ENCODE data around the gene CCDC78. TPM values are rescaled to one million over a fixed set of nuclear protein-coding genes. Genes with fewer than 3 reads are reported as not detected.
"Not testable (repeated sequence)": the region's sequence is repeated elsewhere in the genome, so short reads cannot be mapped to it uniquely, and the experiment has no call there.

CCDC78 gene
- total RNA-seq, 1 donor: 1.3 TPM

GRCh38 chr16:714079-714478, 12.2 kb downstream of the CCDC78 start:
- DNase-seq (ENCODE audit: low read depth): no peak

GRCh38 chr16:712740-713250, 13.4 kb downstream of the CCDC78 start:
- peak; percentile 94 for DNase-seq (ENCODE audit: low read depth)
- peak; percentile 55 for TF ChIP-seq CTCF (IDR thresholded peaks at IDR 0.05; ENCODE audit: insufficient read depth, low read depth, low read length)
- not testable (repeated sequence) for H3K4me3 ChIP-seq (ENCODE audit: low read depth, low read length)

More at GRCh38 chr16:714079-714478, 12.2 kb downstream of the CCDC78 start:
- no peak for TF ChIP-seq CTCF (IDR thresholded peaks at IDR 0.05; ENCODE audit: insufficient read depth, low read depth, low read length)
- H3K4me3 ChIP-seq (ENCODE audit: low read depth, low read length): no peak overlapping the region

DNA sequence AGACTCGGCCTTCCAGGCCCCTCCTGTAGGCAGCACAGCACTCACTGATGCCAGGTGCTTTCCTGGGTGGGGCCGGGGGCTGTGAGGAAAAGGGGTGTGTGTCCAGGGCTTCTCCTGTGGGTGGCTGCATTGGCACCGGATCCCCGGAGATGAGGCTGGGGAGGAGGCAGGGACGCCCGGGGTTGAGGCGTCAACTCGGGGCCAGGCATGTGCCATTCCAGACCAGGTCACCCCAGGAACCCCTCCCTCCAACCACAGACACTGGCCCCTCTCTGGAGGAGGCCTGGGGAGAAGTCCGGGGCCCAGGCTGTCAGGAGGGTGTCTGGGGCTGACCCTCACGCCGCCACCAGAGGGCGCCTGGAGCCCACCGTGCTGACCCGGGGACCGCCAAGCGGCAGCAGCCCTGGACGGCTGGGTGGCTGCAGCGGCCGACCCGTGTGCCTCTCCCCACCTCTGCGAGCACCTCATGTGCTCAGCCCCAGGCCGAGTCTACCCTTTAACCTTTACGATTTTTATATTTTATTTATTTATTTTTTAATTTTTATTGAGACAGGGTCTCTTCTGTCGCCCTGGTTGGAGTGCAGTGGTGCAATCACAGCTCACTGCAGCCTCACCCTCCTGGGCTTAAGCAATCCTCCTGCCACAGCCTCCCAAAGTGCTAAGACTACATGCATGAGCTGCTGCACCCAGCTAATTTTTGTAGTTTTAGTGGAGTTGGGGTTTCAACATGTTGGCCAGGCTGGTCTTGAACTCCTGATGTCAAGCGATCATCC, 14.5 kb downstream of the CCDC78 start:
- TF ChIP-seq CTCF (IDR thresholded peaks at IDR 0.05; ENCODE audit: insufficient read depth, low read depth, low read length): peak; percentile 92
- peak; percentile 60 for DNase-seq (ENCODE audit: low read depth)
- H3K4me3 ChIP-seq (ENCODE audit: low read depth, low read length): no peak overlapping the region

GRCh38 chr16:711084-711483, 15.2 kb downstream of the CCDC78 start:
- H3K4me3 ChIP-seq (ENCODE audit: low read depth, low read length): no peak overlapping the region
- DNase-seq (ENCODE audit: low read depth): no peak
- TF ChIP-seq CTCF (IDR thresholded peaks at IDR 0.05; ENCODE audit: insufficient read depth, low read depth, low read length): no peak

DNA sequence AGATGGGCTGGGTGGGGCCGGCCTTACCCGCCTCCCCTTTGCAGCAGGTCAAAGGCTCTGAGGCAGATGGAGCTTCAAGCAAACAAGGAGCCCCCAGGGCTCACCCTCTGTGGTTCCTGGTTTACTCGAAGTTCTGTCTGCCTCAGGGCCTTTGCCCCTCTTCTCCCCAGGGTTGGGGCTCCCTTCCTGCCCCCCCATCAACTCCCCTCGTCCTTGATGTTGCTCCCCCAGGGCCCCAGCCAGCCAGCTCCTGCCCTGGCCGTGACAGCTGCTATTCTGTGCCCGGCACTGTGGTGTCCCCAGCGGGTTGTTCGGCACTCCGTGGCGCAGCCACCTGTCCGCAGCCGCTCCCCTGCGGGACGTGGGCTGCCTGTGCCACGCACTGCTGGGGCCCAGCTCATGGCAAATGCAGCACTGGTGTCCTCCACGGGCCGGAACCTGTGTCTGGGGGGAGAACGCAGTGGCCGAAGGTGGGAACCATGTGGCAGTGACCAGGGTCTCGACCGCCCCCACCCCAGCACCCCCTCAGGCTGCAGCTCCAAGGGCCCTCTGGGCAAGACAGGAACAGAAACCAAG, 15.7 kb downstream of the CCDC78 start:
- H3K4me3 ChIP-seq (ENCODE audit: low read depth, low read length): no peak overlapping the region
- TF ChIP-seq CTCF (IDR thresholded peaks at IDR 0.05; ENCODE audit: insufficient read depth, low read depth, low read length): no peak
- DNase-seq (ENCODE audit: low read depth): no peak

- TF ChIP-seq CTCF (IDR thresholded peaks at IDR 0.05; ENCODE audit: insufficient read depth, low read depth, low read length): no peak
- peak; percentile 74 for DNase-seq (ENCODE audit: low read depth)
- no peak overlapping the region for H3K4me3 ChIP-seq (ENCODE audit: low read depth, low read length)
Observed at GRCh38 chr16:709566-710499, 16.4 kb downstream of the CCDC78 start.
